Lower leg skin (tissue), 4 donors: ENCODE measurements around the gene ATP1B2. TPM values are rescaled to one million over a fixed set of nuclear protein-coding genes. Genes with fewer than 3 reads are reported as not detected.

Experiments used
- DNase-seq, 2 donors: peaks; one replicate each; pipeline ENCODE4 v3.0.0-alpha.2; 2019; ENCODE audit warnings: low spot score in 2 of 2
- H3K4me3 ChIP-seq: fragments of 200-600 bp; sonication (generic); 2 replicates; pipeline ENCODE4 v1.5.1; 2017; ENCODE audit warnings: mild to moderate bottlenecking, low read depth; ENCODE audit not compliant: poor library complexity, severe bottlenecking
- CTCF ChIP-seq, 3 donors: fragments of 450-650 bp; IDR thresholded peaks; one replicate each; pipeline ENCODE4 v1.5.1; 2016; ENCODE audit warnings: antibody characterized with exemption in 3 of 3, mild to moderate bottlenecking in 3 of 3, moderate library complexity in 2 of 3
- POLR2A ChIP-seq, 2 donors: fragments of 450-650 bp; IDR thresholded peaks; one replicate each; pipeline ENCODE4 v1.6.1; 2016 to 2017; ENCODE audit warnings: antibody characterized with exemption in 2 of 2, mild to moderate bottlenecking in 1 of 2, moderate library complexity in 1 of 2
- WGBS, 2 donors: methylation state at CpG; one replicate each; pipeline ENCODE4 v1.1.5; 2018; 5-methylcytosine and 5-hydroxymethylcytosine counted together
- intact Hi-C: fragments of 100-400 bp; cut with DNase I; formaldehyde crosslinking; loops from one replicate; pipeline ENCODE4 v1.15.0; 2023; ENCODE audit warnings: low total_unique reads
- total RNA-seq, 4 donors: library from RNA; depleted of rRNA; stranded (reverse); fragments of >200 nt; gene quantifications; one replicate each; pipeline ENCODE4 v1.1.0, GENCODE V29; 2016

Gene ATP1B2
- total RNA-seq, 4 donors from 2014 or later: 0.42 to 3.0 (median 0.46) TPM; not detected in 1

DNA sequence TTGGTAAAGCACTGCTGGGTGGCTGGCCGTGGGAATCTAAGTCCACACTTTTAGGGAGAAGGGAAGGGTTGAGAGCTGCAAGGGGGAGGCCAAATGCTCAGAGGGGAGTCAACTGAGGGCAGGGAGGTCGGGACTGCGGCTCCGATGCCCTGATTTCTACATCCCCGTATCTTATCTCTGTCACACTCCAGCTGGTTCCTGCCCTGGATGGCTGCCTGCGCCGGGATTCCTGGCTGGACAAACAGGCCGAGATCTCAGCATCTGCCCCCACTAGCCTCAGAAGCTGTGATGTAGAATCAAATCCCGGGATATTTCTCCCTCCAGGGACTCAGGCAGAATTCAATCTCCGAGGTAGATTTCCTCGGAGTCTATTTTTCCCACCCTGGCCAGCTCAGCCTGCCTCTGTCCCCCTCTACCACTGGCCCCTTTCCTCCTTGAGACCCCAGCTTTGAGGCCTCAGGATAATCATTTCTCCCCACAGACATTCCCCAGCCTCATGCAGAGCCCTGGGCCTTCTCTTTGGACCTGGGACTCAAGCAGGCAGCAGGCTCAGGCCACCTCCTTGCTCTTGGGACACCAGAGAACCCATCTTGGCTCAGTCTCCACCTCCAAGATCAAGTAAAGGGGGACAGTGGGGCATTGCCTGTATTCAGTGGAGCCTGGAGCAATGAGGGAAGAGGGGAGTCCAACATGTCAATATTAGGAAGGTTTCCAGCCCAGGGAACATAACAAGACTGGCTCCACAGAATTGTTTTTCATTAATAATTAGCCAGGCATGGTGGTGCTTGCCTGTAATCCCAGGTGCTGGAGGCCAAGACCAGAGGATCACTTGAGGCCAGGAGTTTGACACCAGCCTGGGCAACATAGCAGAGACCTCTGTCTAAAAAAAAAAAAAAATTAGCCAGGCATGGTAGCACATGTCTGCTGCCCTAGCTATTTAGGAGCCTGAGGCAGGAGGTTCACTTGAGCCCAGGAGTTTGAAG is 19.0 kb upstream of the ATP1B2 start:
- no peak overlapping the region for H3K4me3 ChIP-seq
- WGBS, 2 donors: 88 to 90% methylated on average over 11 of the region's 11 CpGs
- DNase-seq: no peak
- TF ChIP-seq CTCF (IDR thresholded peaks at IDR 0.05) (no peak), POLR2A (IDR thresholded peaks at IDR 0.05) (no peak)
- intact Hi-C loops: no loop called here

DNA sequence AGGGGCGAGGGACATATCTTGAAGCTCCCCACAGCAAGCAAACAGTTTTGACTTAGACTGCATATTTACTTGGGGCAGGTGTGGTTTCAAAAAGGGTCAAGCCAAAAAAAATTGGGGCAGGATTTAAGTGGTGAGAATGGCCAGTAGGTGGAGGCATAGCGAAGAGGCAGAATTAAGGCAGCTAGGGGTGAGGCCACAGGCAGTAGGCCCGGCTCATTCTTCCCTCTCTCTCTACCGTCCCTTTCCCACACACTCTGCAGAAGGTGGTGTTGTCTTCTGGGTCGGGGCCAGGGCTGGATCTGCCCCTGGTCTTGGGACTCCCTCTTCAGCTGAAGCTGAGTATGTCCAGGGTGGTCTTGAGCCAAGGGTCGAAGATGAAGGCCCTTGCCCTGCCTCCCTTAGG is 18.2 kb upstream of the ATP1B2 start:
- intact Hi-C loops: no loop called here
- WGBS, 2 donors: 41 to 46% methylated on average over 6 of the region's 6 CpGs
- DNase-seq: no peak

GRCh38 chr17:7633093-7633492 is 17.6 kb upstream of the ATP1B2 start:
- no peak for DNase-seq
- 91 to 98% methylated on average over 2 of the region's 2 CpGs for WGBS, 2 donors
- intact Hi-C loops: no loop called here
- no peak for TF ChIP-seq POLR2A (IDR thresholded peaks at IDR 0.05)
- TF ChIP-seq CTCF (IDR thresholded peaks at IDR 0.05): no peak
- no peak overlapping the region for H3K4me3 ChIP-seq

More for the DNA sequence above, 18.2 kb upstream of the ATP1B2 start:
- TF ChIP-seq CTCF (IDR thresholded peaks at IDR 0.05) (no peak), POLR2A (IDR thresholded peaks at IDR 0.05) (no peak)
- no peak overlapping the region for H3K4me3 ChIP-seq

- no peak for DNase-seq
- TF ChIP-seq CTCF (IDR thresholded peaks at IDR 0.05) (no peak), POLR2A (IDR thresholded peaks at IDR 0.05) (no peak)
- intact Hi-C loops: no loop called here
- H3K4me3 ChIP-seq: no peak overlapping the region
- 24 to 34% methylated on average over 5 of the region's 5 CpGs for WGBS, 2 donors
Observed at GRCh38 chr17:7634384-7634783, 16.3 kb upstream of the ATP1B2 start.

DNA sequence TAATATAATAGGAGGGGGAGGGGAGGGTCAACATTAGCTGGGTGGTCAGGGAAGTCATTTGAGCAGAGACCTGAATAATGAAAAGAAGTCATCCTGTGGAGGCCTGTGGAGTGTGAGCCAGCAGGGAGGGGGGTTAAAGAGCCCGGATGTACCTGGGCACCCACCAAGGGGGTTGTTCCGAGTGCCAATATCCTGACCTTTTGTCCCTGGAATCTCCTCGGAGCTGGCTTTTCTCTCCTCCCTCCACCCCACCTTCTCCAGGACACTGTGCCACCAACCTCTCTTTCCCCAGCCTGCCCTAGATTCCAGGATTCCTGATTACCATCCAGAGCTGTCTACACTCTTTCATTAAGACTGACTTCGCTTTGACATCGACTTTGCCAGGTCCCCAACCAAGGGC is 14.6 kb upstream of the ATP1B2 start:
- TF ChIP-seq CTCF (IDR thresholded peaks at IDR 0.05) (no peak), POLR2A (IDR thresholded peaks at IDR 0.05) (no peak)
- intact Hi-C loops: no loop called here
- 62 to 67% methylated on average over 5 of the region's 5 CpGs for WGBS, 2 donors

More for the DNA sequence above, 14.6 kb upstream of the ATP1B2 start:
- H3K4me3 ChIP-seq: no peak overlapping the region
- no peak for DNase-seq
